Neutrophil (primary cell): ENCODE measurements around the gene SYT15.

Source experiments
- H3K27ac ChIP-seq: fragments of 200-600 bp; sonication (generic); 2 replicates; pipeline ENCODE4 v1.5.1; 2016; ENCODE audit warnings: mild to moderate bottlenecking, moderate library complexity
- H3K27me3 ChIP-seq: fragments of 200-600 bp; sonication (generic); 2 replicates; pipeline ENCODE4 v1.6.0; 2016; ENCODE audit warnings: mild to moderate bottlenecking
- H3K36me3 ChIP-seq: fragments of 200-600 bp; sonication (generic); 2 replicates; pipeline ENCODE4 v1.5.1; 2017
- H3K4me1 ChIP-seq, 2 experiments: fragments of 200-600 bp in 1 of 2; sonication (generic) in 1 of 2; 1 replicate in 1 of 2; 2 replicates in 1 of 2; pipeline versions ENCODE4 v1.5.1 to v1.6.1; 2013 to 2016; ENCODE audit warnings: low read depth in 1 of 2, low read length in 1 of 2, mild to moderate bottlenecking in 1 of 2, moderate library complexity in 1 of 2; ENCODE audit not compliant: control insufficient read depth in 1 of 2, insufficient read depth in 1 of 2
- H3K4me3 ChIP-seq, 2 experiments: fragments of 200-600 bp in 1 of 2; sonication (generic) in 1 of 2; 1 replicate in 1 of 2; 2 replicates in 1 of 2; pipeline ENCODE4 v1.5.1; 2013 to 2016; ENCODE audit warnings: low read depth in 1 of 2, low read length in 1 of 2, mild to moderate bottlenecking in 1 of 2, moderate library complexity in 1 of 2
- H3K9me3 ChIP-seq: fragments of 200-600 bp; sonication (generic); 2 replicates; pipeline ENCODE4 v1.5.1; 2016
- CTCF ChIP-seq: fragments of 200-600 bp; sonication (generic); IDR thresholded peaks from 2 replicates; pipeline ENCODE4 v1.5.1; 2016; ENCODE audit warnings: antibody characterized with exemption

The SYT15 gene

DNA sequence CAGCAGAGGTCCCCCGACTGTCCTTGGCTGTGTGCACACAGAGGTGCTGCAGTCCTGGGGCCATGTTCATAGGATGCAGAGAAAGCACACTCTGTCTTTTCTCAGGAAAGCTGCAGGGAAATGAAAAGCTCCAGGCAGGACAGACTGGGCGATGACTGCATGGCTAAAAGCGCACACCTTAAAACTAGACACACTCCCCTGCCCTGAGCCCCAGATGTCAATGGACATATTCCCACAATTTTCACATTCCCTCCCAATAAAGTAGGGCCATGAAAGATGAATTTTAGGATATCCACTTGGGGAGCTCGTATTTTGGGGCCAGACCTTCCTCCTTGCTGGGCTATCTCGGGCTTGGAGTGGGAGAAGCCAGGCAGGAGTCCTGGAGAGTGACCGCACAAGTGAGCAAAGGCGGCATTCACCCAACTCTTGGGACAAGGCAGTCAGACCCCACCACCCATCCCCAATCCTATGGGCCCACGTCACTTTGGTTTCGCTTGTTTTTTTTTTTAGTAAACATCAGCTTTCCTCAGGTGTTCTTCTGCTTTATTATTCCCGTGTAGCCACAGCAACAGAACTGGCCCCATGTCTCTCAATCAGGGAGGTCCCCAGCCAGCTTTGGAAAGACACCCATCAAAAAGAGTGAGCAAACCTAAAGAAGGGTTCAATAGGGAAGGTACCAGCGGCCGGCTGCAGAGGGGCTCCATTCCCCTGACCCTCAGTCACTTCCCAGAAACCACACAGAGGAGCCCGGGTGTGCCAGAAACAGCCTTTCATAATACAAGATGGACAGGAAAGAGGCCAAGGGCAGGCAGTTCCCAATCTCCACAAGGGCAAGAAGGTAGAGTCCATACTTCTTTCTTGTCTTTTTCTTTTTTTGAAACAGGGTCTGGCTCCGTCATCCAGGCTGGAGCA is 35.2 kb upstream of the SYT15 start:
- no peak overlapping the region for H3K27ac ChIP-seq
- no peaks in the 10 kb centered on the region for H3K9me3 ChIP-seq
- H3K4me1 ChIP-seq = no peaks in the 10 kb centered on the region
- no peak for TF ChIP-seq CTCF
- H3K4me3 ChIP-seq = no peak overlapping the region
- no peaks in the 10 kb centered on the region for H3K36me3 ChIP-seq
- H3K27me3 ChIP-seq = peaks cover 79% of the 10 kb centered on the region

GRCh38 chr10:46544989-46545791 is 33.7 kb upstream of the SYT15 start:
- Histone ChIP-seq H3K27me3 (peaks cover 64% of the 10 kb centered on the region), H3K36me3 (no peaks in the 10 kb centered on the region), H3K4me1 (no peaks in the 10 kb centered on the region), H3K9me3 (no peaks in the 10 kb centered on the region), H3K27ac (no peak overlapping the region), H3K4me3 (no peak overlapping the region)
- no peak for TF ChIP-seq CTCF

GRCh38 chr10:46545861-46546590 is 32.9 kb upstream of the SYT15 start:
- Histone ChIP-seq H3K4me3 (no peak overlapping the region), H3K27ac (no peak overlapping the region), H3K36me3 (no peaks in the 10 kb centered on the region), H3K4me1 (no peaks in the 10 kb centered on the region), H3K27me3 (peaks cover 59% of the 10 kb centered on the region), H3K9me3 (no peaks in the 10 kb centered on the region)
- TF ChIP-seq CTCF = no peak

DNA sequence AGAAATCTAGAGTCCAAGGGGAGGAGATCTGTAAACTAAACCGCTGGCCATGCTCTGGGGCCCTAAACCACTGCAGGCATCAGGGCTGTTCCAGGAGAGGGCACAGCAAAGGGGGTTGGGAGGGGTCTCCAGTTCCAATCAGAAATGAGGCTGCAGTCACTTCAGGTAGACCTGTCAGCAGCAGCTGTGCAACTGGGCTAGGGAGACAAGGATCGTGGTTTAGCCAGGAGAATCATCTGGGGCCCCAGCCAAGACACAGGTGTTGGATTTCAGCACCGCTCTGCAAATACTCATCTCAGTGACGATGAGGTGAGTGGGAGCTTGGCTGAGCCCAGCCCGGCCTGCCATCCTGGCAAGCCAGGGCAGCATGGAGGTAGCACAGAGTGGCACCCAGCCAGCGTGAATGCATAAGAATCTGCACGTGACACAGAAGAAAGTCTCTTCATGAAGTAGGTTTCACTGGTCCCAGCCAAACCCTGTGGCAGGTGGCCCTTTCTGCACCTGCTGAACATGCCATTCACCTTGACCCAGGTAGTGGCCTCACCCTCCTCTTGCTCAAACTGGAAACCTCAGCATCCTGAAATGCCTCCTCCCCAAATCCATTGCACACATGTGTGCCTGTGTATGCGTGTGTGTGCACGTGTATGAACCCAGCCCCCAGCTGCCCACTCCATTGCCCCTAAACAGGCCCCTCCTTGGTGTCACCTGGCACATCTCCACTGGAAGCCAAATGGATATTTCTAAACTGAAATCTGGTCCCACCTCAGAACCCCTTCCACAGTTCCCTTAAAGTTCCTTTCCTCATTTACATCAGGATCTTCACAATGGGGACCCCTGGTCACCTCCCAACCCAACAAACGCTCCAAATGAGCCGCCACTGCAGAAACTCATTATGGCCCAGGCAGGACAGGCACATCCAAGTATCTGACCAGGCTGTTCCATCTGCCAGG is 32.1 kb upstream of the SYT15 start:
- Histone ChIP-seq H3K4me1 (no peaks in the 10 kb centered on the region), H3K27me3 (peaks cover 58% of the 10 kb centered on the region), H3K36me3 (no peaks in the 10 kb centered on the region), H3K9me3 (no peaks in the 10 kb centered on the region), H3K27ac (no peak overlapping the region), H3K4me3 (no peak overlapping the region)
- TF ChIP-seq CTCF = no peak
